Coronary artery (tissue), 2 donors: ENCODE results near the gene IRS1.

Source experiments
- DNase-seq: peaks from one replicate; pipeline ENCODE4 v3.0.0-alpha.2; 2017; ENCODE audit warnings: low spot score
- H3K27ac ChIP-seq, 2 donors: fragments of 200-600 bp; sonication (generic); one replicate each; pipeline ENCODE4 v1.5.1; 2016 to 2019
- H3K4me3 ChIP-seq: fragments of 200-600 bp; sonication (generic); 2 replicates; pipeline ENCODE4 v1.5.1; 2016; ENCODE audit warnings: mild to moderate bottlenecking, moderate library complexity
- TF ChIP-seq, protein P1 (sequence below): fragments of 200-600 bp; sonication (generic); IDR thresholded peaks from one replicate; pipeline ENCODE4 v1.5.1; 2019; ENCODE audit warnings: antibody characterized with exemption

IRS1 gene

DNA sequence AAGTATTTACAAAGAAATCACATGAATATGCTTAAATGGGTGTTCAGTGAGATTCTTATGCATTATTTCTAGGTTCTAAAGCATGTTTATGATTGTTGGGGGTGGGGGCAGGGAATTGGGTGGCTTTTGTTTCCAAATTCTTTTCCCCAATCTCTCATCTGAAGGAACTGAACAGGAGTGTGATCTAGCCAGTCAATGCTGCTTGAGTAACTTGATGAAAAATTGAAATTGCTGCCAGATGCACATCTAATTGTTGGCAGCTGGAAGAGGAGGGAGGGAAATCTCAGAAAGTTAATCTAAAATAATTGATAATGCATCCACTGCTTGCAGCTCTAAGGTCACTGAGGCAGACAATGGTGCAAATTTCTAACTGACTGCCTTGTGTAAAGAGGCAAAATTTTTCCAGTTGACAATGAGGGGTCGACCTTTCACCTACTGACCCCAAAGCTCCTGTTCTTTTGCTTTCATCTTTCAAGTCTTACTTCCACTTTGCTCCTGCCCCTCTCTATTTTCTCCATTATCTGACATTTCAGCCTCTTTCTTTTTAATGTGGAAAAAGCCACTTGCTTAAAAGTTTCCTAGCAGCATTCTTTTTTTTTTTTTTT lies 53.3 kb downstream of the IRS1 start:
- TF ChIP-seq, protein P1, sequence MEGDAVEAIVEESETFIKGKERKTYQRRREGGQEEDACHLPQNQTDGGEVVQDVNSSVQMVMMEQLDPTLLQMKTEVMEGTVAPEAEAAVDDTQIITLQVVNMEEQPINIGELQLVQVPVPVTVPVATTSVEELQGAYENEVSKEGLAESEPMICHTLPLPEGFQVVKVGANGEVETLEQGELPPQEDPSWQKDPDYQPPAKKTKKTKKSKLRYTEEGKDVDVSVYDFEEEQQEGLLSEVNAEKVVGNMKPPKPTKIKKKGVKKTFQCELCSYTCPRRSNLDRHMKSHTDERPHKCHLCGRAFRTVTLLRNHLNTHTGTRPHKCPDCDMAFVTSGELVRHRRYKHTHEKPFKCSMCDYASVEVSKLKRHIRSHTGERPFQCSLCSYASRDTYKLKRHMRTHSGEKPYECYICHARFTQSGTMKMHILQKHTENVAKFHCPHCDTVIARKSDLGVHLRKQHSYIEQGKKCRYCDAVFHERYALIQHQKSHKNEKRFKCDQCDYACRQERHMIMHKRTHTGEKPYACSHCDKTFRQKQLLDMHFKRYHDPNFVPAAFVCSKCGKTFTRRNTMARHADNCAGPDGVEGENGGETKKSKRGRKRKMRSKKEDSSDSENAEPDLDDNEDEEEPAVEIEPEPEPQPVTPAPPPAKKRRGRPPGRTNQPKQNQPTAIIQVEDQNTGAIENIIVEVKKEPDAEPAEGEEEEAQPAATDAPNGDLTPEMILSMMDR, result no peak
- Histone ChIP-seq H3K27ac (no peak overlapping the region), H3K4me3 (no peak overlapping the region)
- DNase-seq, result no peak

DNA sequence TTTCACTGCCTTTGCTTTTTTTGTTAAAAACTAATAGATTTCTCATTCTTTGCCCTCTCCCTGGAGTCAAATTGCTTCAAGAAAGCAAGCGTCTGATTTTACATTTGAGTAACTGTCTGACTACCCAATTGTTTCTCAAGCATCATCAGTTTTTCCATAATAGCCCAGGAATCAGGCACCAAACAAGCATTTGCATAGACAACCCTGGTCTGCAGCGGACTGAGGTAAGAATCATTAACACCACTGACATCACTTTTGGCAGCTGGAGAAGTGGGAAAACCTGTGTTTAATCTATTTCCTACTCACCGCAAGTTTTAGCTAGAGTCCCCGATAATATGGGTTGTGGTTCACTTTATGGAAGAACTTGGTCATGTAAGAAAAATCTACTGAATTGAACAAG lies 55.7 kb downstream of the IRS1 start:
- H3K4me3 ChIP-seq, result no peak overlapping the region
- TF ChIP-seq, protein P1, result no peak
- DNase-seq, result no peak
- H3K27ac ChIP-seq, result no peak overlapping the region

DNA sequence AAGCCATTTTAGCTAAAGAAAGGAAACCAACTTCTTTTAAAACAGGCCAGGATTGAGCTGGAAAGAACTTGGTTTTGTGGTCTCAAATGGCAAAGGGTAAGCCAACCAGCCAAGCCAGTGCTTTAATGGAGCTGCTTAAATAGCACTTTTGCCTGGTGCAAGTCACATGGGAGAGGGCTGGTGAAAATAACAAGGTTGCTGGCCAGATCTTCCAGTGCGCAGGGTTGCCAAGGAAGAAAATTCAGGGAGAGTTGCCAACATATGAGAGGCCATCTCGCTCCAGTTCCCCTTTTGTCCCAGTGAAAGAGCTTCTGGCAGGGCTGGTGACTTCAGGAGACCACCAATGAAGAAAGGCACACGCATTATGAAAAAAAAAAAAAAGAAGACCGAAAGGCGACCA lies 57.3 kb downstream of the IRS1 start:
- peak overlapping the region; percentile 58 to 67 for H3K27ac ChIP-seq
- H3K4me3 ChIP-seq, result peak overlapping the region; percentile 6
- peak; percentile 78 for DNase-seq
- TF ChIP-seq, protein P1, result no peak

DNA sequence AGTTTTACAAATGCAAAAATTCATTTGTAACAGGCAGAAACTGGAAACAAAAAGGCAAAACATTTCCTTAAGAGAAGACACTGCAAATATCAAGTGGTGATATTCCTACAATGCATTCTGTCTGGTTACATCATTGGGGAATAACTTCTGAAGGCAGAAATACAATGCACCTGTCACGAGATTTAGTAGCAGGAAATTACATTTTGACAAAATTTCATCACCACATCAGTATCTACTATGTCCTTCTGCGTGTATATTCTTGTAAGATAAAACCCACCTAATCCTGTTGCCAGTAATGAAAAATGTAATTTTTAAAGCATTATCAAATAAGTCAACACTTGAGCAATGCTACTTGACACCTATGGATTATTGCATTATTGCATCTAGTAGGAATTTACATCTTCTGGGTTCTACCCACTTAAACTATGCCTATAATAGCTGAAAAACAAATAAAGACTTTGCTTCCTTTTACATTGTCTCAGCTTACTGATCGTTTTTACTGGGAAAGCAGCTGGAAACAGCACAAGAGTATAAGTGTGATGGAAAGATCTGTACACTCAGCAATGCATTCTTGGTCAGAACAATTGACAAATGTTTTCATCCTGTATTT lies 59.5 kb downstream of the IRS1 start:
- TF ChIP-seq, protein P1, result no peak
- H3K4me3 ChIP-seq, result no peak overlapping the region
- no peak for DNase-seq
- no peak overlapping the region for H3K27ac ChIP-seq

DNA sequence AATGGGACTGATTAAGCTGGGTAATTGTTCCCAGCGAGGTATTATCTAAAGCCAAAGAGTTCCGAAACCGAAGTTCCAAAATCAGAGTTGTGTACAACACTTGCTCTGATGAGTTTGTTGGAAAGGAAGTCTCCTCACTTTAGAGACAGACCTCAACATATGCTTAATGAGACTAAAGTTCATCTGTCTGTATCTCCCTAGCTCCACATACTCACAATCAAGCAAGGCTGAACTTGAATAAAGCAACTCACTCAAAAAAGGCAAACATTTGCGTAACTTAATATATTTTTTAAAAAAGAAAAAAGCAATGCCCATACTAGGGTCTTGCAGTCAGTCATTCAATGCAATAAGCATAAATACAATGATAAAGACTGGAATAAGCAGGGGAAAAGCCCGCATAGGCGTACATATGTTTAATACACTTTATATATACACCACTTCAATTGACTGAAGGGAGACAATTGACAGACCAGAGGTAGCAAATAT lies 60.0 kb downstream of the IRS1 start:
- H3K27ac ChIP-seq, result no peak overlapping the region
- no peak for DNase-seq
- H3K4me3 ChIP-seq, result no peak overlapping the region
- TF ChIP-seq, protein P1, result no peak

DNA sequence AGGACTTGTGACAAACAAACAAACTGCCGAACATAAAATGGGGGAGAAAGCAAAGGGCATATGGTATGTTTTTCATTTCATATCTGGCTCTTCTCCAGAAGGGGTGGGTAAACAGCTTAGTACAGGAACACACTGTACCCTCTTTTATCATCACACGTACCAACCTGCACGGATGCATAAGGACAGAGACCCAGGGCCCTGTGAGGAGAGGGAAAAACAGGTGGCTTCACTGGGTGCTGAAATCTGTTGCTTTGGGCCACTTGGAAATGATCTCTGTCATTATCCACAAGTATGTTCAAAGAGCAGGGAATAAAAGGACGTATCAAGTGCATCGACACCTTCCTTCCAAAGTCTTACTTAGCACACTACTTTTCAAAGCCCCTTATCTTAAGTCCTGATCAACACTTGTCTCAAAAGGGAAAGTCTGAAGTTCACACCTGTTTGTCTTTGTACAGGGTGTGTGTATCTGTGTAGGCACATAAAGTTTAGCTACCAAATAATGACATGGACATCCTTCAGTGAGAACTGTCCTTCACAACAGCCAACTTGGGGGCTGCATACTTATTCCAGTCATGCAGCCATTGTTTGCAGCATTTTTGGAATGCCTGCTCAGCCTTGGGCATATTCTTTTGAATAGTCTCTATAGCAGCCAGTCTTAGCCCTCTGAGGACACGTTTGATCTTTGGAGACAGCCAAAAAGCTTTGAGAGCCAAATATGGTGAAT lies 60.6 kb downstream of the IRS1 start:
- TF ChIP-seq, protein P1, result no peak
- Histone ChIP-seq H3K4me3 (no peak overlapping the region), H3K27ac (no peak overlapping the region)
- no peak for DNase-seq
